ENCODE results near the gene KRT40.

GRCh38 chr17:40940266-40940665, 43.9 kb downstream of the KRT40 start:
- TF ChIP-seq CTCF (IDR thresholded peaks at IDR 0.05), result no peak
- no peak for TF ChIP-seq POLR2A (IDR thresholded peaks at IDR 0.05)
